ENCODE results near the gene TMEM143.
"Not testable (repeated sequence)": the region's sequence is repeated elsewhere in the genome, so short reads cannot be mapped to it uniquely, and the experiment has no call there.

The TMEM143 gene

DNA sequence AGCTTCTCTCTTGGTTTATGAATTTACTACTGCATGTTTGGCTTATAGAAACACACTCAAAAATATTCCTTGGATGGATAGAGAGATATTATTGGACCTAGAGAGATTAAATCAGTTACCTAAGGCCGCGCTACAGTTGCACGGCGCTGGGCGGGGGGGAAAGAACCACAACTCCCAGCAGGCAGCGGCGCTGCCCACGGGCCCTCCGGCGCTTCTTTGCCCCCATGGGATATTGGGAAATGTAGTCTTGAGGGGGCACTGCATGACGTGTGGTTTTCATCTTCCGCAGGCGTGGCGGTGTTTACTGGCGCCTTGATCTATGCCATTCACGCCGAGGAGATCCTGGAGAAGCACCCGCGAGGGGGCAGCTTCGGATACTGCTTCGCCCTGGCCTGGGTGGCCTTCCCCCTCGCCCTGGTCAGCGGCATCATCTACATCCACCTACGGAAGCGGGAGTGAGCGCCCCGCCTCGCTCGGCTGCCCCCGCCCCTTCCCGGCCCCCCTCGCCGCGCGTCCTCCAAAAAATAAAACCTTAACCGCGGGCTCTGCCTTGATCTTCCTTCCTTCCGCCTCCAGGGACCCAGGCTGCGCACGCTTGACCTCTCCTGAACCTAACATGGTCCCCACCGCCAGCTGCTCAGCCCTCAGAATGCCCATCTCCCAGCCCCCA lies 33.6 kb downstream of the TMEM143 start:
- Mint-ChIP-seq H3K9me3 (no peaks in the 10 kb centered on the region), H3K27me3 (no peaks in the 10 kb centered on the region), H3K4me1 (peaks cover 84% of the 10 kb centered on the region), H3K4me3 (peak overlapping the region; percentile 78), H3K27ac (peak overlapping the region; percentile 91), H3K36me3 (peaks cover 12% of the 10 kb centered on the region)

DNA sequence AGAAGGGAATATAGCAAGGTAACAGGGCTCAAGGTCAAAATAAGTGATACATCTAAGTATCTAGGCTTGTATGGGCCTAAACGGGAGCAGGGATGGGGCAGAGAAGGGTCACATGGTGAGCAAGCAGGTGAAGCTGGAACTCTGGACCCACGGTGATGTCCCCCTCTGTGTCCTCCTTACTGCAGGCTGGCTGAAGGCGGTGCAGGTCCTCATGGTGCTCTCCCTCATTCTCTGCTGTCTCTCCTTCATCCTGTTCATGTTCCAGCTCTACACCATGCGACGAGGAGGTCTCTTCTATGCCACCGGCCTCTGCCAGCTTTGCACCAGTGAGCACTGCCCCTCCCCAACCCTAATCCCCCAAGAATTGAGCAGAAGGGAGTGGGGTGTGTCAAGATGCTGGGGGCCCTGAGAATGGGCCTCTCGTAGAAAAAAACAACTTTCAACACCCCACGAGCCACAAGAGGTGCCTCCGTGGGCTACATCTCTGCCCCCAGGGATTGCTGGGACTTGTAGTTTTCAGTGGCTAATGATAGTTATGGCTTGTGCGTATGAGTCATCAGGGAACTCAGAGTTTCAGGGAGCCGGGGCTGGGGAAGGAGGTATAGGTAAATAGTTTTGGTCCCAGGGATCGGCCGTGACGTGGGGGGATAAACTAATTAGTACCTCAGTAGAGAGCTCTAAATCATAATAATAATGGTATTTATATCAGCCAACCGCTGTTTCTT lies 34.4 kb downstream of the TMEM143 start:
- Mint-ChIP-seq H3K4me1 (peaks cover 84% of the 10 kb centered on the region), H3K27ac (peak overlapping the region; percentile 91), H3K4me3 (peak overlapping the region; percentile 78), H3K36me3 (peaks cover 12% of the 10 kb centered on the region), H3K9me3 (no peaks in the 10 kb centered on the region), H3K27me3 (no peaks in the 10 kb centered on the region)

DNA sequence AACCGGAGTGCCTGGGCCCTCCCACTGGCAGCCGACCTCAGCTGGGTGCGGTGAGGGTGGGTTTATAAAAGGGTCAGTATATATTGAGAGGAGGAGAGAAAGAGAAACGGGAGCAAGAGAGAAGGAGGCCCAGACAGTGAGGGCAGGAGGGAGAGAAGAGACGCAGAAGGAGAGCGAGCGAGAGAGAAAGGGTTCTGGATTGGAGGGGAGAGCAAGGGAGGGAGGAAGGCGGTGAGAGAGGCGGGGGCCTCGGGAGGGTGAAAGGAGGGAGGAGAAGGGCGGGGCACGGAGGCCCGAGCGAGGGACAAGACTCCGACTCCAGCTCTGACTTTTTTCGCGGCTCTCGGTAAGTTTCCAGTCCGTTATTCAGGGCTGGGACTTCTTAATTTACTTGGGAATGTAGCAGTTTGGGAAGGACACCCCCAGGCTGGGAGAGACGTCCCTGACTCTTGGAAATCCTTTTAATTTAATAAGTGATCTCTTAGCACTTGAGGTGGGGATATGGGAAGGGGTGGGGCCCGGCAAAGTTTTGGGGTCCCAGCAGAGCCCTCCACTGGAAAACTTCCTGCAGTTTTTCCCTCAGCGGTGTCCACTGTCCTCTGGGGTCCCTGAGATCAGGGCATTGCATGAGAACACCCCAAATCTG lies 38.4 kb downstream of the TMEM143 start, which contains the start of gene EMP3:
Gene EMP3, plus strand, starts transcription at position 288 of the 646 bp plus-strand sequence. CDS start 1,293 bp downstream, outside the sequence.
- Mint-ChIP-seq H3K9me3 (no peaks in the 10 kb centered on the region), H3K27me3 (no peaks in the 10 kb centered on the region), H3K4me3 (peak within 1 kb of the TSS; percentile 96), H3K27ac (peak within 1 kb of the TSS; percentile 99), H3K36me3 (peaks cover 12% of the 10 kb centered on the region), H3K4me1 (peaks cover 88% of the 10 kb centered on the region)

DNA sequence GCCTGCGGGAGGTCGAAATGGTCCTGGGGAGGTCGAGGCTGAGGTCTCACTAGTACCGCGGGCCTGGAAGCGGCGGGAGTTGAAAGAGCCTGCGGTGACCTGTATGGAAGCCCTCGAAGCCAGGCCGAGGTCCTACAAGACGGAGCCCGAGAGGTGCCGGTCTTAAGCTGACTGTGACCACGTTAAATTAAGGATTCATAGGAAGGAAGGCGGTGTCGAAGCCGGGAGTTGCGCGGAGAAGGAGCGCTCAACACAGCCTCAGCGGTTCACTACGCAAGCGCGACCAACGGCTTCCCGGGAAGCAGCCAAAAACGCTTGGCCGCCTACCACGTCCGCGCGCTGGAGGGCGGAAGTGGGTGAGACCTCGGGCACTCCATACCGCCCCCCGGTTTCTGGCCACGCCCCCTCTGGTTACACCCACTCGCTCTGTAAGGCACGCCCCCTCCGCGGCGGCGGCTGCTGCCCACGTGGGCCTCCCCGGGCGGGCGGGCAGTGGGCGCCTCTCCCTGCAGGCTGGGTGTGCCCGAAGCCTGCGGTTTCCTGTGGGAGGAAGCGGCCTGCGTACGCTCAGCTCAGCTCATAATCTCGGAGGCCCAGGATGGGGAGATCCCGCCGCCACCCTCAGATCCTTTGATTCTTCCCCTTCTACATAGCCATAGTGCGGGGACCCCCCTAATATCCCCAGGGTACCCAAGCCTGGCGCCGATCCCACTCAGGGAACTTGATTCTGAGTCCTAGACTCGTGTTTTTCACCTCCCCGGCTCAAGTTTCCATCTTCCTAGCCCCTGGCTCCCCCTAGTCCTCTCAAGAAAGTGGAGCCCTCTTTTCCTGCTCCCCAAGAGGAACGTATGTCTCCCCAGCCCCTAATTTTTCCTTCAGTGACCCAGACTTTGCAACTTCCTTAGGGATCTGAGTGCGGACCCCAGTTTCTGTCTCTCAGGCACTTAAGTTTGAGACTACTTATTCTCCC lies 41.8 kb downstream of the TMEM143 start:
- peak overlapping the region; percentile 91 for H3K4me3 Mint-ChIP-seq
- H3K27me3 Mint-ChIP-seq, result no peaks in the 10 kb centered on the region
- H3K9me3 Mint-ChIP-seq, result no peaks in the 10 kb centered on the region
- H3K27ac Mint-ChIP-seq, result peak overlapping the region; percentile 96
- H3K36me3 Mint-ChIP-seq, result peaks cover 3% of the 10 kb centered on the region
- peaks cover 65% of the 10 kb centered on the region for H3K4me1 Mint-ChIP-seq

DNA sequence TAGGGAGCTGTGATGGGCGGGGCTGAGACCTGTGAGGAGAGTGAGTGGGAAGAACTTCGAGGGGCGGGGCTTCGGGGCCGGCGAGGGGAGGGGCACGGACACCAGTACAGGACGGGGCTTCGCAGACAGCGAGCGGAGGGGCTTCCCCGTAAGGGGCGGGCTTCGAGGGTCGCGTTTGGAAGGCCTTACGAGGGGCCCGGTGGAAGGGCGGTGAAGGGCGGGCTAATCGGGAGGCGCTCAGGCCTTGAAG lies 42.4 kb downstream of the TMEM143 start:
- peak overlapping the region; percentile 96 for H3K27ac Mint-ChIP-seq
- no peaks in the 10 kb centered on the region for H3K27me3 Mint-ChIP-seq
- no peaks in the 10 kb centered on the region for H3K36me3 Mint-ChIP-seq
- H3K9me3 Mint-ChIP-seq, result no peaks in the 10 kb centered on the region
- peak overlapping the region; percentile 91 for H3K4me3 Mint-ChIP-seq
- peaks cover 60% of the 10 kb centered on the region for H3K4me1 Mint-ChIP-seq

DNA sequence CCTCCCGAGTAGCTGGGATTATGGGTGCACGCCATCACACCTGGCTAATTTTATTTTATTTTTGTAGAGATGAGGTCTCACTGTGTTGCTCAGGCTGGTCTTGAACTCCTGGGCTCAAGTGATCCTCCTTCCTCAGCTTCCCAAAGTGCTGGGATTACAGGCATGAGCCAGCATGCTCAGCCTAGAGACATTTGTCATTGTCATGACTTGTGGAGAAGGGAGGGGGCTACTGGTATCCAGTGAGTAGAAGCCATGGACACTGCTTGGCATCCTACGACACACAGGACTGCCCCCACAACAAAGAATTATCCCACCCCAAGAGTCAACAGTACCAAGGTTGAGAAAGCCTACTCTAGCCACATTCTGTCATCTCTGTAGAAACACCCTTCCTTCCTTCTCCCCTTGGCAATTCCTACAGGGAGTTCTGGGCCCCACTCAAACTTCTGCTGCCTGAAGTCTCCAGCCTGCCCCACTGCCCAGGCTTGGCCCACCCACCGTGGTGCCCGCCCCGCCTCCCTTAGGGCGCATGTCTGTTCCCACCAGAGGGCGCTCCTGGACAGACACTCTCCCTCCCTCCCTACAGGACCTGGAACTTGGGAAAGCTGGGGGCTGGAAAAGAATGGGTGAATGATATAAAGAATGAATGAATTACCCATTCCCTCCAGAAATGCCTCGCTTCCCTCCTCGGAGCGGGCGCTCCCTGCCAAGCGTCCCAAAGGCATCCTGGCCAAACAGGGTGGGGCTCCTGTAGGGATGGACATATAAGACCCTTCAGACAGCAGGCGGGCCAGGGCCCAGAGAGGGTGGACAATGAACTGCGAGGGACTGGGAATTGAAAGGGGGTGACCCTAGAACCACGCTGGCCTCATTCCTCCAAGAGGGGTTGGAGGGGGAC lies 43.8 kb downstream of the TMEM143 start:
- Mint-ChIP-seq H3K27me3 (no peaks in the 10 kb centered on the region), H3K9me3 (no peaks in the 10 kb centered on the region), H3K36me3 (no peaks in the 10 kb centered on the region), H3K27ac (no peak overlapping the region), H3K4me3 (no peak overlapping the region), H3K4me1 (peaks cover 50% of the 10 kb centered on the region)

DNA sequence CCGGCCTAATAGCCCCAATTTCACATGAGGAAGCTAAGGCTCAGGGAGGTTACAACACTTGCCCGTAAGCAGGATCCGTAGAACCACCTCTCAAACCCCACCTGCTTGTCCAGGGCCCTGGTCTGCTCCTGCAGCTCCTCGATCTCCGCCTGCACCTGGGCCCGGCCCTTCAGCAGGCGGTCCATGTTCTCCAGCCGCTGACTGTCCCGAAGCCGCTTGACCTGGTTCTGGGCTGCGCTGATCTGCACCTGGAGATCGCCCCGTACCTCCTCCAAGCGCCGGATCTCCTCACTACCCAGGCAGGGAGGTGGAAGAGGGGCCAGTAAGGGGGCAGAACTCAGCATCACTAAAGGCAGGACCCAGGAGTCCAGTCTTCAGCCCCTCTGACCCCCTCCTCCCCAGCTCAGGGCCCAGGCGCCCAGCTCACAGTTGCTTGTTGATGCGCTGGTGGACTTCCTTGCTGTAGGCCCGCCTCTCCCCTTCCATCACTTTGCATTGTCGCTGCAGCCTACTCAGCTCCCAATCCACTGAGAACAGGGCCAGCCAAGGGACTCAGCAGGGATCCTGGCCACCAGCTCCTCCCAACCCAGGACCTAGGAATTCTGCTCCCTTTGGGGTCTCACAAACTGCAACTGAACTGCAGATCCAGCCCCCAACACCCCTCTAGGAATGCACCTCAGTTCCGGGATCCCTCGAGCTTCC lies 45.3 kb downstream of the TMEM143 start:
- no peaks in the 10 kb centered on the region for H3K36me3 Mint-ChIP-seq
- no peak overlapping the region for H3K27ac Mint-ChIP-seq
- H3K27me3 Mint-ChIP-seq, result no peaks in the 10 kb centered on the region
- peaks cover 35% of the 10 kb centered on the region for H3K4me1 Mint-ChIP-seq
- no peaks in the 10 kb centered on the region for H3K9me3 Mint-ChIP-seq
- no peak overlapping the region for H3K4me3 Mint-ChIP-seq

DNA sequence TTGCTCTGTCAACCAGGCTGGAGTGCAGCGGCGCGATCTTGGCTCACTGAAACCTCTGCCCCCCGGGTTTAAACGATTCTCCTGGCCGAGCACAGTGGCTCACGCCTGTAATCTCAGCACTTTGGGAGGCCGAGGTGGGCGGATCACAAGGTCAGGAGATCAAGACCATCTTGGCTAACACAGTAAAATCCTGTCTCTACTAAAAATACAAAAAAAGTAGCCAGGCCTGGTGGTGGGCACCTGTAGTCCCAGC lies 46.1 kb downstream of the TMEM143 start:
- H3K9me3 Mint-ChIP-seq, H3K4me3 Mint-ChIP-seq, H3K27ac Mint-ChIP-seq, H3K27me3 Mint-ChIP-seq, H3K36me3 Mint-ChIP-seq: not testable (repeated sequence)
- H3K4me1 Mint-ChIP-seq, result peaks cover 27% of the 10 kb centered on the region

DNA sequence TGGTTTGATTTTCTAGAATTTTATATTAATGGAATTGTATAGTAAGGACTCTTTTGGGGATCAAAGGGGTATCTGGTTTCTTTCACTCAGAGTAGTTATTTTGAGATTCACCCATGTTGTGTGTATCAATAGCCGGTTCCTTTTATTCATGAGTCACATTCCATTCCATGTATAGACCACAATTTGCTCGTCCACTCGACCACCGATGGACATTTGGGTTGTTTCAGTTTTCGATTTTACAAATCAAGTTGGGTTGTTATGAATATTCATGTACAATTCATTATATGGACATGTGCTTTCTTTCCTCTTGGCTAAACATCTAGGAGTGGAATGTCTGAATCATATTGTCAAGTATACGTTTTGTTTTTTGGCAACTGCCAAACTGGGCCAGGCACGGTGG lies 48.0 kb downstream of the TMEM143 start:
- H3K36me3 Mint-ChIP-seq, result no peaks in the 10 kb centered on the region
- H3K27ac Mint-ChIP-seq, result no peak overlapping the region
- no peak overlapping the region for H3K4me3 Mint-ChIP-seq
- peaks cover 10% of the 10 kb centered on the region for H3K4me1 Mint-ChIP-seq
- H3K9me3 Mint-ChIP-seq, result no peaks in the 10 kb centered on the region
- H3K27me3 Mint-ChIP-seq, result no peaks in the 10 kb centered on the region

DNA sequence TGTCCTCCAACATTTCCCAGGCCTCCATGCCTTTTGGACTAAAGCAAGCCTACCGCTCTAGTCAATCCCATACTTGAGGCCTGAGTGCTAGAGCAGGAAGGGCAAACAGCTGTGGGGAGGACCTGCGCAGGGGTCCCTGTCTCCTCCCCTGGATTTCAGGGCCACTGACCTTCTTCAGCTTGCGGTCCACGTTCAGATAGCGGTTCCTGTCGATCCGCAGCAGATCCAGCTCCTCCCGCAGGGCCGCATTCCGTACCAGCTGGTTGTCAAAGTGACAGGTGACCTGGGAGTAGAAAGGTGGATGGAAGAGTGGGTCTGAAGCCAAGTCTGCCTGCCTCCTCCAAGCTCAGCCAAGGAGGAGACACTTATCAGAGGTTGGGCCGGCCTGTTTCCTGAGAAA lies 52.4 kb downstream of the TMEM143 start:
- H3K9me3 Mint-ChIP-seq, result no peaks in the 10 kb centered on the region
- no peaks in the 10 kb centered on the region for H3K27me3 Mint-ChIP-seq
- H3K4me3 Mint-ChIP-seq, result no peak overlapping the region
- no peak overlapping the region for H3K27ac Mint-ChIP-seq
- no peaks in the 10 kb centered on the region for H3K4me1 Mint-ChIP-seq
- no peaks in the 10 kb centered on the region for H3K36me3 Mint-ChIP-seq

DNA sequence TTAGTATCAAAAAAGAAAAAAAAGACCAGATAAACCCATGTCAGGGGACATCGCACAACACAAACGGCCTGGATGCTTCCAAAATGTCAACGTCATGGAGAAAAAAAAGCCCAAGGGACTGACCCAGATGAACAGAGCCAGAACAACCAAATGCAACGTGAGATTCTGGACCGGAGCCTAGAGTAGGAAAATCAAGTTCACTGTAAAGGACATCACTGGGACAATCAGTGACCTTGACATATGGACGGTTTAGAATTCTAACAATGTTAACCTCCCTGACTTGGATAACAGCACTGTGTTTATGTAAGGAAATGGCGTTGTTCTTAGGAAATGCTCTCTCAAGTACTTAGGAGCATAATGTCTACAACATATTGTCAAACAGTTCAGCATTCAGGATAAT lies 53.5 kb downstream of the TMEM143 start:
- H3K4me1 Mint-ChIP-seq, result no peaks in the 10 kb centered on the region
- no peaks in the 10 kb centered on the region for H3K27me3 Mint-ChIP-seq
- H3K4me3 Mint-ChIP-seq, result no peak overlapping the region
- H3K27ac Mint-ChIP-seq, result no peak overlapping the region
- H3K9me3 Mint-ChIP-seq, result no peaks in the 10 kb centered on the region
- no peaks in the 10 kb centered on the region for H3K36me3 Mint-ChIP-seq

DNA sequence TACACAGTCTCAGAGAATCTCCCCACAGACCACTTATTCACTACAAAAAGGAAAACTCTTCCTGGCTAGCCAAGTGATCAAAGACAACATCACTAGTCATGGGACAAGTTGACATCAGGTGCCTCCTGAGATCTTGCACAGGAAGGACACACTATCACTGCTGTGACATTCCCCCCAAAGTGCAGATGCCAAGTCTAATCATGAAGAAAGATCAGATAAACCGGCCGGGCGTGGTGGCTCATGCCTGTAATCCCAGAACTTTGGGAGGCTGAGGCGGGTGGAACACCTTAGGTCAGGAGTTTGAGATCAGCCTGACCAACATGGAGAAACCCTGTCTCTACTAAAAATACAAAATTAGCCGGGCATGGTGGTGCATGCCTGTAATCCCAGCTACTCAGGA lies 54.0 kb downstream of the TMEM143 start:
- not testable (repeated sequence) for H3K4me3 Mint-ChIP-seq, H3K27me3 Mint-ChIP-seq, H3K4me1 Mint-ChIP-seq, H3K27ac Mint-ChIP-seq, H3K36me3 Mint-ChIP-seq, H3K9me3 Mint-ChIP-seq

DNA sequence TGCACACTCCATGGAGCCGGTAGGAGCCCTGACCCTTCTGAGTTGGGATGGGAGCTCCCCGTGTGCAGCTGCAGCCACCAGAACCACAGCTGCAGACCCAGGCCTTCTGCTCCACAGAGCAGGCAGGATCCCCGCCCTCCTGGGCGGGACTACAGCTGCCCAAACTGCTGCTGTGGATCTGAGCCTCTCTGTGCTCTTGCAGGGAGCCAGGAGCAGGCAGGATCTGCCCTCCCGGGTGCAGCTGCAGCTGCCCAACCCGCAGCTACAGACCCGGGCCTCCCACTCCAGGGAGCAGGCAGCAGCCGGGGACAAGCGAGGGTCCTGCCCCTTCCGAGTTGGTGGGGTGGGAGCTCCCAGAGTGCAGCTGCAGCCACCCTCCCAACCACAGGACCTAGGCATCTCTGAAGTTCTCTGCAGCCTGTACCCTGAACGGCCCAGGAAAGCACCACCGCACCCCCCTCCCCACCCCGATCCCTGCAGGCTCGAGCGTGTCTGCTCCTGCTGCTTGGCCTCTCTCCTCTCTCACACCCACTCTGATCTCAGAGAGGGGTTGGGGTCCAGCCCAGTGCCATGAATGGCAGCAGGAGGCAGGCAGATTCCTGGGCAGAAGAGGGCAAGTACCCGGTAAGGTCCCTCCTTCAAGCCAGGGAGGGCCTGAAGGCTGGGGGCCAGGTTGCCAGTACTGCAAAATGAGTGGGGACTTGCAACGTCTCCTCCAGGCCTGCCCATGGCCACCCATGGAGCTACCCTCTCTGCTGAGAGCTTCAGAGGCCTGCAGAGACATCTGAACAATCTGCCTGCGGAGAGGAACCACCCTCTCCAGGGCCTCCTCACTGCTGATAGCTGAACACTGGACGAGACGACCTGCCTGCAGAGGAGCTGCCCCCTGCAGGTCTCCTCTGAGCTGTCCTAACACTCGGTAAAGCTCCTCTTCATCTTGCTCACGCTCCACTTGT lies 54.8 kb downstream of the TMEM143 start:
- H3K4me1 Mint-ChIP-seq, result no peaks in the 10 kb centered on the region
- H3K9me3 Mint-ChIP-seq, result no peaks in the 10 kb centered on the region
- no peaks in the 10 kb centered on the region for H3K27me3 Mint-ChIP-seq
- H3K4me3 Mint-ChIP-seq, result no peak overlapping the region
- H3K27ac Mint-ChIP-seq, result no peak overlapping the region
- H3K36me3 Mint-ChIP-seq, result no peaks in the 10 kb centered on the region

DNA sequence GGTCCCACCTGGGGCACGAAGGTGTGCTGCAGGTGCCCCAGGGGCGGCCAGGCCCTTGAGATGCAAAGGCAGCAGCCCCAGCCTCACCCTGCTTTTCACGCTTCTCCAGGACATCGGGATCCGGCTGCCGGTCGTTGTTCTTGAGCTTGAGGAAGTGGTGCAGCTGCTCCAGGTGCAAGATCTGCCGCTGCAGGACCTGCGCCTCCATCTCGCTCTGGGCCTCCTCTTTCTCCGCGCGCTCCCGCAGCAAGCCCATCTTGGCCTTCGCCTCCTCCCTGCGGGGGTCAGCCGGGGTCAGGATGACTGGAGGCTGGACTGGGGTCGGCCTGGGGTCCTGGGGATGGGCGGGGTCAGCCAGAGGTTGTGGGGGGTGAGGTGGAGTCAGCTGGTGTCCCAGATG lies 59.9 kb downstream of the TMEM143 start:
- no peak overlapping the region for H3K27ac Mint-ChIP-seq
- no peak overlapping the region for H3K4me3 Mint-ChIP-seq
- H3K27me3 Mint-ChIP-seq, result no peaks in the 10 kb centered on the region
- H3K36me3 Mint-ChIP-seq, result no peaks in the 10 kb centered on the region
- no peaks in the 10 kb centered on the region for H3K9me3 Mint-ChIP-seq
- no peaks in the 10 kb centered on the region for H3K4me1 Mint-ChIP-seq
